ENCODE data around the gene MTHFD2.
"Not testable (repeated sequence)": the region's sequence is repeated elsewhere in the genome, so short reads cannot be mapped to it uniquely, and the experiment has no call there.

Gene MTHFD2

GRCh38 chr2:74227646-74228045 lies 29.2 kb downstream of the MTHFD2 start:
- in situ Hi-C loops (cut with MboI; ENCODE audit: low sequenced_read_pairs): no loop called here

- in situ Hi-C loops (cut with MboI; ENCODE audit: low sequenced_read_pairs): no loop called here
These were observed 30.4 kb downstream of the MTHFD2 start for GRCh38 chr2:74228772-74229171.

GRCh38 chr2:74229865-74230264 lies 31.4 kb downstream of the MTHFD2 start:
- in situ Hi-C loops (cut with MboI; ENCODE audit: low sequenced_read_pairs): not testable (repeated sequence)

- in situ Hi-C loops (cut with MboI; ENCODE audit: low sequenced_read_pairs): no loop called here
These were observed 34.0 kb downstream of the MTHFD2 start for GRCh38 chr2:74232426-74232825.

GRCh38 chr2:74233648-74234047 lies 35.2 kb downstream of the MTHFD2 start:
- in situ Hi-C loops (cut with MboI; ENCODE audit: low sequenced_read_pairs): no loop called here

GRCh38 chr2:74235041-74235440 lies 36.6 kb downstream of the MTHFD2 start:
- in situ Hi-C loops (cut with MboI; ENCODE audit: low sequenced_read_pairs): no loop called here

- in situ Hi-C loops (cut with MboI; ENCODE audit: low sequenced_read_pairs): no loop called here
These were observed 40.5 kb downstream of the MTHFD2 start for GRCh38 chr2:74238879-74239278.

- in situ Hi-C loops (cut with MboI; ENCODE audit: low sequenced_read_pairs): no loop called here
These were observed 40.9 kb downstream of the MTHFD2 start for GRCh38 chr2:74239346-74239745.

GRCh38 chr2:74242354-74243071 lies 44.1 kb downstream of the MTHFD2 start:
- in situ Hi-C loops (cut with MboI; ENCODE audit: low sequenced_read_pairs): no loop called here

- in situ Hi-C loops (cut with MboI; ENCODE audit: low sequenced_read_pairs): no loop called here
These were observed 45.9 kb downstream of the MTHFD2 start for GRCh38 chr2:74244286-74244685.

- in situ Hi-C loops (cut with MboI; ENCODE audit: low sequenced_read_pairs): no loop called here
These were observed 48.2 kb downstream of the MTHFD2 start for GRCh38 chr2:74246496-74247195.

- in situ Hi-C loops (cut with MboI; ENCODE audit: low sequenced_read_pairs): no loop called here
These were observed 51.1 kb downstream of the MTHFD2 start for GRCh38 chr2:74249406-74250122.

- in situ Hi-C loops (cut with MboI; ENCODE audit: low sequenced_read_pairs): no loop called here
These were observed 51.8 kb downstream of the MTHFD2 start for GRCh38 chr2:74250189-74250631.

- in situ Hi-C loops (cut with MboI; ENCODE audit: low sequenced_read_pairs): no loop called here
These were observed 53.6 kb downstream of the MTHFD2 start for GRCh38 chr2:74252036-74252435.

- in situ Hi-C loops (cut with MboI; ENCODE audit: low sequenced_read_pairs): no loop called here
These were observed 54.4 kb downstream of the MTHFD2 start for GRCh38 chr2:74252862-74253261.

GRCh38 chr2:74253306-74253970 lies 55.0 kb downstream of the MTHFD2 start:
- in situ Hi-C loops (cut with MboI; ENCODE audit: low sequenced_read_pairs): no loop called here

- in situ Hi-C loops (cut with MboI; ENCODE audit: low sequenced_read_pairs): no loop called here
These were observed 55.5 kb downstream of the MTHFD2 start for GRCh38 chr2:74253971-74254310.

- in situ Hi-C loops (cut with MboI; ENCODE audit: low sequenced_read_pairs): no loop called here
These were observed 57.3 kb downstream of the MTHFD2 start for GRCh38 chr2:74255660-74256213.

GRCh38 chr2:74259191-74259590 lies 60.8 kb downstream of the MTHFD2 start:
- in situ Hi-C loops (cut with MboI; ENCODE audit: low sequenced_read_pairs): no loop called here

- in situ Hi-C loops (cut with MboI; ENCODE audit: low sequenced_read_pairs): no loop called here
These were observed 61.3 kb downstream of the MTHFD2 start for GRCh38 chr2:74259733-74260132.

GRCh38 chr2:74260495-74260894 lies 62.1 kb downstream of the MTHFD2 start:
- in situ Hi-C loops (cut with MboI; ENCODE audit: low sequenced_read_pairs): no loop called here
